HEK293 (cell line): ENCODE data around the gene FUT1.

Experiments
- HOXC10 ChIP-seq: sonication (generic); formaldehyde crosslinking; IDR thresholded peaks from 2 replicates; pipeline ENCODE4 v1.8.1; 2023; ENCODE audit warnings: mild to moderate bottlenecking, missing genetic modification reagents
- IKZF3 ChIP-seq: fragments of 450-650 bp; IDR thresholded peaks from 2 replicates; pipeline ENCODE4 v1.5.0; 2018; ENCODE audit warnings: missing biosample characterization, mild to moderate bottlenecking, missing genetic modification characterization, moderate library complexity
- KLF1 ChIP-seq: fragments of 450-650 bp; formaldehyde crosslinking; IDR thresholded peaks from 2 replicates; pipeline ENCODE4 v1.5.1; 2016; ENCODE audit warnings: missing biosample characterization, missing genetic modification characterization
- KLF7 ChIP-seq: fragments of 450-650 bp; formaldehyde crosslinking; IDR thresholded peaks from 2 replicates; pipeline ENCODE4 v1.5.1; 2016; ENCODE audit warnings: missing biosample characterization, missing genetic modification characterization, borderline replicate concordance
- MZF1 ChIP-seq: fragments of 450-650 bp; formaldehyde crosslinking; IDR thresholded peaks from 2 replicates; pipeline ENCODE4 v1.5.1; 2017; ENCODE audit warnings: missing biosample characterization, missing genetic modification characterization, borderline replicate concordance
- SP7 ChIP-seq: fragments of 450-650 bp; formaldehyde crosslinking; IDR thresholded peaks from 2 replicates; pipeline ENCODE4 v1.5.1; 2016; ENCODE audit warnings: missing biosample characterization, missing genetic modification characterization
- TCF7L2 ChIP-seq: IDR thresholded peaks from 2 replicates; pipeline ENCODE4 v1.6.1; 2011; ENCODE audit warnings: low read depth, mild to moderate bottlenecking, inconsistent platforms, low read length, moderate library complexity, borderline replicate concordance
- YY1 ChIP-seq: fragments of 450-650 bp; formaldehyde crosslinking; IDR thresholded peaks from 2 replicates; pipeline ENCODE4 v1.5.1; 2018; ENCODE audit warnings: missing biosample characterization, missing genetic modification characterization
- YY2 ChIP-seq: fragments of 450-650 bp; formaldehyde crosslinking; IDR thresholded peaks from 2 replicates; pipeline ENCODE4 v1.5.1; 2016; ENCODE audit warnings: missing biosample characterization, missing genetic modification characterization
- ZEB2 ChIP-seq: fragments of 450-650 bp; formaldehyde crosslinking; IDR thresholded peaks from 2 replicates; pipeline ENCODE4 v1.5.1; 2016; ENCODE audit warnings: missing biosample characterization, missing genetic modification characterization
- ZIC2 ChIP-seq: fragments of 450-650 bp; formaldehyde crosslinking; IDR thresholded peaks from 2 replicates; pipeline ENCODE4 v1.5.1; 2016; ENCODE audit warnings: missing biosample characterization, missing genetic modification characterization
- ZNF114 ChIP-seq: fragments of 450-650 bp; formaldehyde crosslinking; IDR thresholded peaks from 2 replicates; pipeline ENCODE4 v1.5.0; 2017; ENCODE audit warnings: missing biosample characterization, missing genetic modification characterization
- ZNF16 ChIP-seq: fragments of 450-650 bp; formaldehyde crosslinking; IDR thresholded peaks from 2 replicates; pipeline ENCODE4 v1.5.1; 2016; ENCODE audit warnings: low read depth, missing biosample characterization, missing genetic modification characterization
- ZNF2 ChIP-seq: fragments of 450-650 bp; formaldehyde crosslinking; IDR thresholded peaks from 2 replicates; pipeline ENCODE4 v1.5.1; 2016; ENCODE audit warnings: missing biosample characterization, missing genetic modification characterization
- ZNF335 ChIP-seq: fragments of 450-650 bp; formaldehyde crosslinking; conservative IDR thresholded peaks from 2 replicates; pipeline ENCODE4 v1.5.1; 2016; ENCODE audit warnings: missing biosample characterization, missing genetic modification characterization
- ZNF473 ChIP-seq: fragments of 450-650 bp; formaldehyde crosslinking; IDR thresholded peaks from 2 replicates; pipeline ENCODE4 v1.5.1; 2017; ENCODE audit warnings: missing biosample characterization, missing genetic modification characterization
- ZNF48 ChIP-seq: fragments of 450-650 bp; formaldehyde crosslinking; IDR thresholded peaks from 2 replicates; pipeline ENCODE4 v1.5.1; 2016; ENCODE audit warnings: missing biosample characterization, missing genetic modification characterization
- ZNF521 ChIP-seq: fragments of 450-650 bp; formaldehyde crosslinking; IDR thresholded peaks from 2 replicates; pipeline ENCODE4 v1.5.1; 2017; ENCODE audit warnings: missing biosample characterization, mild to moderate bottlenecking, missing genetic modification characterization
- ZNF549 ChIP-seq: fragments of 450-650 bp; IDR thresholded peaks from 2 replicates; pipeline ENCODE4 v1.5.1; 2018; ENCODE audit warnings: missing biosample characterization, missing genetic modification characterization, mild to moderate bottlenecking, inconsistent platforms, moderate library complexity
- ZNF623 ChIP-seq: fragments of 450-650 bp; formaldehyde crosslinking; IDR thresholded peaks from 2 replicates; pipeline ENCODE4 v1.5.1; 2016; ENCODE audit warnings: missing biosample characterization, missing genetic modification characterization
- ZNF76 ChIP-seq: fragments of 450-650 bp; formaldehyde crosslinking; IDR thresholded peaks from 2 replicates; pipeline ENCODE4; 2016; ENCODE audit warnings: low read depth, missing biosample characterization, missing genetic modification characterization, borderline replicate concordance
- ZNF791 ChIP-seq: fragments of 450-650 bp; formaldehyde crosslinking; IDR thresholded peaks from 2 replicates; pipeline ENCODE4 v1.5.1; 2016; ENCODE audit warnings: missing biosample characterization, missing genetic modification characterization
- ZSCAN16 ChIP-seq: fragments of 450-650 bp; formaldehyde crosslinking; IDR thresholded peaks from 2 replicates; pipeline ENCODE4 v1.5.1; 2016; ENCODE audit warnings: missing biosample characterization, missing genetic modification characterization
- TF ChIP-seq, protein P1 (sequence below): IDR thresholded peaks from 2 replicates; pipeline ENCODE4 v1.6.1; 2011; ENCODE audit warnings: mild to moderate bottlenecking, low read depth, low read length, borderline replicate concordance
- TF ChIP-seq, protein P2 (sequence below): fragments of 450-650 bp; formaldehyde crosslinking; IDR thresholded peaks from 2 replicates; pipeline ENCODE4 v1.5.1; 2016; ENCODE audit warnings: missing biosample characterization, missing genetic modification characterization, borderline replicate concordance
- TF ChIP-seq, protein P3 (sequence below): fragments of 450-650 bp; formaldehyde crosslinking; IDR thresholded peaks from 2 replicates; pipeline ENCODE4 v1.5.1; 2016; ENCODE audit warnings: missing biosample characterization, missing genetic modification characterization
- TF ChIP-seq, protein P4 (sequence below): fragments of 450-650 bp; formaldehyde crosslinking; IDR thresholded peaks from 2 replicates; pipeline ENCODE4 v1.5.1; 2016; ENCODE audit warnings: missing biosample characterization, missing genetic modification characterization
- TF ChIP-seq, protein P5 (sequence below): fragments of 450-650 bp; formaldehyde crosslinking; IDR thresholded peaks from 2 replicates; pipeline ENCODE4 v1.5.1; 2016; ENCODE audit warnings: missing biosample characterization, missing genetic modification characterization
- TF ChIP-seq, protein P6 (sequence below): fragments of 450-650 bp; formaldehyde crosslinking; IDR thresholded peaks from 2 replicates; pipeline ENCODE4 v1.5.1; 2016; ENCODE audit warnings: missing biosample characterization, missing genetic modification characterization

FUT1 gene

DNA sequence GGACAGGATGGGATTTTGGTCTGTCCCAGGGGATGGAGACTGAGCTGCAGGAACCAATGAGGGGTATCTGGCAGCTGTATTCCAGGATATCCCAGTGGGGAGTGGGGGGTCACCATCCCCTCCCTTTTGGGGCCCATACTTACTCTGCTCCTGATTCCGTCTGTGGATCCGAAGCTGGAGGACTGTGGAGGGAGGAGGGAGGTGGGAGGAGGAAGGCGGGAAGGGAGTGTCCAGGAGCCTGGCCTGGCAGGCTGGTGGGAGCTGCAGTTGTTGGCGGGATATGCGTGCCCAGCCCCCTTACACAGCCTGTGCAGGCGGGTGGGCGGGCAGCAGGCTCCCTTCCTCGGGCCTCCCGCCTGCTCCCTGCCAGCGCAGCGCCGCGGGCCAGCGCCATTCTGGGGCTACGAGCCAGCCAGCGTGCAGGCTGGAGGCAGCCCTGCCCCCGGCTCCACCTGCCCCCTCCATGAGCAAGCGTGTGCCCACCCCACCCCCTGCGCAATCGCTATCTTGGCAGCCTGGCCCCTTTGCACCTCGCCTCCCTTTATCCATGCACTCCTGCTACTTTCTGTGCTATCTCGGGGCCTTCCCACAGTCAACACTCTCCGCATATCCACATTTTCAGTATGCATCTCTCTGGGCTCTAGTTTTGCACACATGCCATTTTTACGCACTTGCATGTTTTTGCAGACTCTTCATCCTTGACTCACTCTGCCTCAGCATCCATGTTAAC is 35.7 kb downstream of the FUT1 start (continued):
- TF ChIP-seq, protein P1, sequence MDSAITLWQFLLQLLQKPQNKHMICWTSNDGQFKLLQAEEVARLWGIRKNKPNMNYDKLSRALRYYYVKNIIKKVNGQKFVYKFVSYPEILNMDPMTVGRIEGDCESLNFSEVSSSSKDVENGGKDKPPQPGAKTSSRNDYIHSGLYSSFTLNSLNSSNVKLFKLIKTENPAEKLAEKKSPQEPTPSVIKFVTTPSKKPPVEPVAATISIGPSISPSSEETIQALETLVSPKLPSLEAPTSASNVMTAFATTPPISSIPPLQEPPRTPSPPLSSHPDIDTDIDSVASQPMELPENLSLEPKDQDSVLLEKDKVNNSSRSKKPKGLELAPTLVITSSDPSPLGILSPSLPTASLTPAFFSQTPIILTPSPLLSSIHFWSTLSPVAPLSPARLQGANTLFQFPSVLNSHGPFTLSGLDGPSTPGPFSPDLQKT = no peak
- TF ChIP-seq ZEB2 (tag by site-specific recombination) (0 out of 2 replicates have a peak, but pooled peaks have one; percentile 20), MZF1 (tag by site-specific recombination) (no peak), IKZF3 (tag by site-specific recombination) (peak; percentile 95), ZNF335 (peak; percentile 98), ZNF791 (no peak), ZSCAN16 (tag by site-specific recombination) (no peak), ZNF2 (tag by site-specific recombination) (no peak), ZNF623 (tag by site-specific recombination) (no peak), ZNF549 (tag by site-specific recombination) (no peak), SP7 (tag by site-specific recombination) (no peak), ZNF16 (tag by site-specific recombination) (no peak), ZNF48 (tag by site-specific recombination) (no peak), ZIC2 (peak; percentile 91), ZNF521 (tag by site-specific recombination) (no peak), ZNF114 (tag by site-specific recombination) (no peak), KLF1 (tag by site-specific recombination) (peak; percentile 83), YY2 (tag by site-specific recombination) (peak; percentile 48), ZNF473 (no peak), HOXC10 (no peak), ZNF76 (tag by site-specific recombination) (peak; percentile 82), TCF7L2 (no peak), YY1 (tag by site-specific recombination) (peak; percentile 44; the same call in 1 of the 2 replicates), KLF7 (tag by site-specific recombination) (peak; percentile 54; the same call in 1 of the 2 replicates)
- TF ChIP-seq, protein P2, sequence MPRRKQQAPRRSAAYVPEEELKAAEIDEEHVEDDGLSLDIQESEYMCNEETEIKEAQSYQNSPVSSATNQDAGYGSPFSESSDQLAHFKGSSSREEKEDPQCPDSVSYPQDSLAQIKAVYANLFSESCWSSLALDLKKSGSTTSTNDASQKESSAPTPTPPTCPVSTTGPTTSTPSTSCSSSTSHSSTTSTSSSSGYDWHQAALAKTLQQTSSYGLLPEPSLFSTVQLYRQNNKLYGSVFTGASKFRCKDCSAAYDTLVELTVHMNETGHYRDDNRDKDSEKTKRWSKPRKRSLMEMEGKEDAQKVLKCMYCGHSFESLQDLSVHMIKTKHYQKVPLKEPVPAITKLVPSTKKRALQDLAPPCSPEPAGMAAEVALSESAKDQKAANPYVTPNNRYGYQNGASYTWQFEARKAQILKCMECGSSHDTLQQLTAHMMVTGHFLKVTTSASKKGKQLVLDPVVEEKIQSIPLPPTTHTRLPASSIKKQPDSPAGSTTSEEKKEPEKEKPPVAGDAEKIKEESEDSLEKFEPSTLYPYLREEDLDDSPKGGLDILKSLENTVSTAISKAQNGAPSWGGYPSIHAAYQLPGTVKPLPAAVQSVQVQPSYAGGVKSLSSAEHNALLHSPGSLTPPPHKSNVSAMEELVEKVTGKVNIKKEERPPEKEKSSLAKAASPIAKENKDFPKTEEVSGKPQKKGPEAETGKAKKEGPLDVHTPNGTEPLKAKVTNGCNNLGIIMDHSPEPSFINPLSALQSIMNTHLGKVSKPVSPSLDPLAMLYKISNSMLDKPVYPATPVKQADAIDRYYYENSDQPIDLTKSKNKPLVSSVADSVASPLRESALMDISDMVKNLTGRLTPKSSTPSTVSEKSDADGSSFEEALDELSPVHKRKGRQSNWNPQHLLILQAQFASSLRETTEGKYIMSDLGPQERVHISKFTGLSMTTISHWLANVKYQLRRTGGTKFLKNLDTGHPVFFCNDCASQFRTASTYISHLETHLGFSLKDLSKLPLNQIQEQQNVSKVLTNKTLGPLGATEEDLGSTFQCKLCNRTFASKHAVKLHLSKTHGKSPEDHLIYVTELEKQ (tag by site-specific recombination) = no peak
- TF ChIP-seq, protein P3, sequence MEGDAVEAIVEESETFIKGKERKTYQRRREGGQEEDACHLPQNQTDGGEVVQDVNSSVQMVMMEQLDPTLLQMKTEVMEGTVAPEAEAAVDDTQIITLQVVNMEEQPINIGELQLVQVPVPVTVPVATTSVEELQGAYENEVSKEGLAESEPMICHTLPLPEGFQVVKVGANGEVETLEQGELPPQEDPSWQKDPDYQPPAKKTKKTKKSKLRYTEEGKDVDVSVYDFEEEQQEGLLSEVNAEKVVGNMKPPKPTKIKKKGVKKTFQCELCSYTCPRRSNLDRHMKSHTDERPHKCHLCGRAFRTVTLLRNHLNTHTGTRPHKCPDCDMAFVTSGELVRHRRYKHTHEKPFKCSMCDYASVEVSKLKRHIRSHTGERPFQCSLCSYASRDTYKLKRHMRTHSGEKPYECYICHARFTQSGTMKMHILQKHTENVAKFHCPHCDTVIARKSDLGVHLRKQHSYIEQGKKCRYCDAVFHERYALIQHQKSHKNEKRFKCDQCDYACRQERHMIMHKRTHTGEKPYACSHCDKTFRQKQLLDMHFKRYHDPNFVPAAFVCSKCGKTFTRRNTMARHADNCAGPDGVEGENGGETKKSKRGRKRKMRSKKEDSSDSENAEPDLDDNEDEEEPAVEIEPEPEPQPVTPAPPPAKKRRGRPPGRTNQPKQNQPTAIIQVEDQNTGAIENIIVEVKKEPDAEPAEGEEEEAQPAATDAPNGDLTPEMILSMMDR (tag by site-specific recombination) = no peak
- TF ChIP-seq, protein P4, sequence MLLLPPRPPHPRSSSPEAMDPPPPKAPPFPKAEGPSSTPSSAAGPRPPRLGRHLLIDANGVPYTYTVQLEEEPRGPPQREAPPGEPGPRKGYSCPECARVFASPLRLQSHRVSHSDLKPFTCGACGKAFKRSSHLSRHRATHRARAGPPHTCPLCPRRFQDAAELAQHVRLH (tag by site-specific recombination) = no peak
- TF ChIP-seq, protein P5, sequence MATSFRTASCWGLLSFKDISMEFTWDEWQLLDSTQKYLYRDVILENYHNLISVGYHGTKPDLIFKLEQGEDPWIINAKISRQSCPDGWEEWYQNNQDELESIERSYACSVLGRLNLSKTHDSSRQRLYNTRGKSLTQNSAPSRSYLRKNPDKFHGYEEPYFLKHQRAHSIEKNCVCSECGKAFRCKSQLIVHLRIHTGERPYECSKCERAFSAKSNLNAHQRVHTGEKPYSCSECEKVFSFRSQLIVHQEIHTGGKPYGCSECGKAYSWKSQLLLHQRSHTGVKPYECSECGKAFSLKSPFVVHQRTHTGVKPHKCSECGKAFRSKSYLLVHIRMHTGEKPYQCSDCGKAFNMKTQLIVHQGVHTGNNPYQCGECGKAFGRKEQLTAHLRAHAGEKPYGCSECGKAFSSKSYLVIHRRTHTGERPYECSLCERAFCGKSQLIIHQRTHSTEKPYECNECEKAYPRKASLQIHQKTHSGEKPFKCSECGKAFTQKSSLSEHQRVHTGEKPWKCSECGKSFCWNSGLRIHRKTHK (tag by site-specific recombination) = no peak
- TF ChIP-seq, protein P6, sequence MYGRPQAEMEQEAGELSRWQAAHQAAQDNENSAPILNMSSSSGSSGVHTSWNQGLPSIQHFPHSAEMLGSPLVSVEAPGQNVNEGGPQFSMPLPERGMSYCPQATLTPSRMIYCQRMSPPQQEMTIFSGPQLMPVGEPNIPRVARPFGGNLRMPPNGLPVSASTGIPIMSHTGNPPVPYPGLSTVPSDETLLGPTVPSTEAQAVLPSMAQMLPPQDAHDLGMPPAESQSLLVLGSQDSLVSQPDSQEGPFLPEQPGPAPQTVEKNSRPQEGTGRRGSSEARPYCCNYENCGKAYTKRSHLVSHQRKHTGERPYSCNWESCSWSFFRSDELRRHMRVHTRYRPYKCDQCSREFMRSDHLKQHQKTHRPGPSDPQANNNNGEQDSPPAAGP (tag by site-specific recombination) = peak; percentile 80
